SK-N-SH (cell line): ENCODE data around the gene CD3D. TPM values are rescaled to one million over a fixed set of nuclear protein-coding genes. Genes with fewer than 3 reads are reported as not detected.

Experiments used
- polyA plus RNA-seq, 3 experiments: library from polyadenylated mRNA; depleted of rRNA; stranded (reverse); fragments of >200 nt; gene quantifications; 2 replicates each; pipeline ENCODE4 v1.2.3, GENCODE V29; 2012
- small RNA-seq, 7 experiments: library from RNA; depleted of rRNA; stranded (forward); fragments of <200 nt; gene quantifications; one replicate each; pipeline ENCODE3, GENCODE V24; 2012

Gene CD3D
- polyA plus RNA-seq, 1 of the 3 experiments (the other 2 are of a cell fraction), result 0.44 TPM

Small RNAs within 50 kb of the gene (small RNA-seq; reads per million reads assigned to genes)
- 0 reads per million in 7 experiments for gene AP001582.1

Other genes starting within 250 kb of the CD3D start
- 1.2 and 2.0 TPM in 2 replicates for gene SCN4B, start 189.9 kb downstream of the CD3D start, polyA plus RNA-seq (2012; rRNA removed)
- 0.03 and 0.05 TPM in 2 replicates for gene SCN2B, start 166.1 kb downstream of the CD3D start, polyA plus RNA-seq (2012; rRNA removed)
- not detected in 2 replicates for gene JAML, start 117.7 kb downstream of the CD3D start, polyA plus RNA-seq (2012; rRNA removed)
- 0.38 and 0.70 TPM in 2 replicates for gene MPZL3, start 90.3 kb downstream of the CD3D start, polyA plus RNA-seq (2012; rRNA removed)
- 6.2 and 8.6 TPM in 2 replicates for gene MPZL2, start 78.4 kb downstream of the CD3D start, polyA plus RNA-seq (2012; rRNA removed)
- gene CD3E, start 38.0 kb downstream of the CD3D start, polyA plus RNA-seq (2012; rRNA removed), result not detected in 2 replicates
- not detected in 2 replicates for gene CD3G, start 1.6 kb upstream of the CD3D start, polyA plus RNA-seq (2012; rRNA removed)
- 7.7 and 9.3 TPM in 2 replicates for gene UBE4A, start 16.9 kb upstream of the CD3D start, polyA plus RNA-seq (2012; rRNA removed)
- gene ATP5MG, start 58.9 kb upstream of the CD3D start, polyA plus RNA-seq (2012; rRNA removed), result 140 and 152 TPM in 2 replicates
- gene KMT2A, start 93.8 kb upstream of the CD3D start, polyA plus RNA-seq (2012; rRNA removed), result 15.7 and 16.6 TPM in 2 replicates
- gene TTC36, start 184.8 kb upstream of the CD3D start, polyA plus RNA-seq (2012; rRNA removed), result 0.18 and 0.29 TPM in 2 replicates
- gene TMEM25, start 188.5 kb upstream of the CD3D start, polyA plus RNA-seq (2012; rRNA removed), result 30.0 and 31.0 TPM in 2 replicates
- 23.4 and 30.8 TPM in 2 replicates for gene IFT46, start 223.2 kb upstream of the CD3D start, polyA plus RNA-seq (2012; rRNA removed)
- 128 and 162 TPM in 2 replicates for gene ARCN1, start 229.7 kb upstream of the CD3D start, polyA plus RNA-seq (2012; rRNA removed)